Activated T-cell treated with anti-CD3 and anti-CD28 coated beads for 48 hours (primary cell): ENCODE measurements around the gene SMARCC1.

Experiments used
- DNase-seq: peaks from one replicate; pipeline ENCODE4 v3.0.0-alpha.2; 2020; ENCODE audit warnings: low read depth

SMARCC1 gene

GRCh38 chr3:47583320-47584075, 198.2 kb downstream of the SMARCC1 start:
- no peak for DNase-seq

- DNase-seq = no peak
Observed at GRCh38 chr3:47581835-47582234, 199.9 kb downstream of the SMARCC1 start.

GRCh38 chr3:47581422-47581821, 200.3 kb downstream of the SMARCC1 start:
- no peak for DNase-seq

- DNase-seq = no peak
Observed at GRCh38 chr3:47580481-47580880, 201.2 kb downstream of the SMARCC1 start.

- no peak for DNase-seq
Observed at GRCh38 chr3:47579875-47580274, 201.8 kb downstream of the SMARCC1 start.

GRCh38 chr3:47578691-47579632, 202.7 kb downstream of the SMARCC1 start, which contains the start of gene CSPG5:
TSS of gene CSPG5 (minus strand) at chr3:47578865. CDS start at chr3:47578693, 172 bp downstream.
- DNase-seq = peak; percentile 20

GRCh38 chr3:47578119-47578632, 203.5 kb downstream of the SMARCC1 start:
- DNase-seq = peak; percentile 30

- no peak for DNase-seq
Observed at GRCh38 chr3:47577583-47578118, 204.0 kb downstream of the SMARCC1 start.

- no peak for DNase-seq
Observed at GRCh38 chr3:47573190-47574172, 208.2 kb downstream of the SMARCC1 start.

GRCh38 chr3:47571391-47572175, 210.1 kb downstream of the SMARCC1 start:
- no peak for DNase-seq

- no peak for DNase-seq
Observed at GRCh38 chr3:47568901-47569300, 212.8 kb downstream of the SMARCC1 start.

GRCh38 chr3:47567149-47567548, 214.5 kb downstream of the SMARCC1 start:
- no peak for DNase-seq

GRCh38 chr3:47566667-47567066, 215.0 kb downstream of the SMARCC1 start:
- no peak for DNase-seq

- no peak for DNase-seq
Observed at GRCh38 chr3:47565734-47566550, 215.8 kb downstream of the SMARCC1 start.

GRCh38 chr3:47556351-47556750, 225.3 kb downstream of the SMARCC1 start:
- no peak for DNase-seq

GRCh38 chr3:47554335-47554734, 227.4 kb downstream of the SMARCC1 start:
- DNase-seq = no peak

- DNase-seq = no peak
Observed at GRCh38 chr3:47553407-47553806, 228.3 kb downstream of the SMARCC1 start.

- DNase-seq = no peak
Observed at GRCh38 chr3:47542471-47543173, 239.1 kb downstream of the SMARCC1 start.

- DNase-seq = no peak
Observed at GRCh38 chr3:47541583-47542108, 240.0 kb downstream of the SMARCC1 start.
